KMS-11 (cell line): Measurements from ENCODE around the gene LIMS4.
"Not testable (repeated sequence)": the region's sequence is repeated elsewhere in the genome, so short reads cannot be mapped to it uniquely, and the experiment has no call there.

Experiments used
- H2AFZ ChIP-seq: fragments of 200-600 bp; sonication (generic); 2 replicates; pipeline ENCODE4 v1.6.1; 2016; ENCODE audit warnings: antibody characterized with exemption, mixed run types, low read depth
- H3K27ac ChIP-seq: fragments of 200-600 bp; sonication (generic); 2 replicates; pipeline ENCODE4 v1.6.1; 2016; ENCODE audit warnings: mild to moderate bottlenecking, mixed run types
- H3K27me3 ChIP-seq: fragments of 200-600 bp; sonication (generic); 2 replicates; pipeline ENCODE4 v1.6.1; 2017; ENCODE audit warnings: mild to moderate bottlenecking, low read depth, mixed run types, moderate library complexity; ENCODE audit not compliant: insufficient read depth
- H3K36me3 ChIP-seq: fragments of 200-600 bp; sonication (generic); 2 replicates; pipeline ENCODE4 v1.6.1; 2017; ENCODE audit warnings: mild to moderate bottlenecking, mixed run types; ENCODE audit not compliant: insufficient read depth
- H3K4me1 ChIP-seq: fragments of 200-600 bp; sonication (generic); 2 replicates; pipeline ENCODE4 v1.6.1; 2016; ENCODE audit warnings: mild to moderate bottlenecking, low read depth, mixed run types; ENCODE audit not compliant: poor library complexity, severe bottlenecking
- H3K4me2 ChIP-seq: fragments of 200-600 bp; sonication (generic); 2 replicates; pipeline ENCODE4 v1.7.0; 2016; ENCODE audit warnings: mild to moderate bottlenecking, mixed run types
- H3K4me3 ChIP-seq: fragments of 200-600 bp; sonication (generic); IDR thresholded peaks from 2 replicates; pipeline ENCODE4 v1.6.1; 2017; ENCODE audit warnings: low read depth, low read length, mixed read lengths; ENCODE audit not compliant: insufficient read depth
- H3K79me2 ChIP-seq: fragments of 200-600 bp; sonication (generic); 2 replicates; pipeline ENCODE4 v1.6.1; 2016; ENCODE audit warnings: low read depth, mixed run types; ENCODE audit not compliant: insufficient read depth
- H3K9ac ChIP-seq: fragments of 200-600 bp; sonication (generic); 2 replicates; pipeline ENCODE4 v1.6.1; 2016; ENCODE audit warnings: mild to moderate bottlenecking, mixed run types
- H4K20me1 ChIP-seq: fragments of 200-600 bp; sonication (generic); 2 replicates; pipeline ENCODE4 v1.6.1; 2016; ENCODE audit warnings: mild to moderate bottlenecking, mixed run types; ENCODE audit not compliant: insufficient read depth

The LIMS4 gene

GRCh38 chr2:110472171-110473058 lies at the start of gene LIMS4:
LIMS4 (minus strand) TSS chr2:110472816; CDS start chr2:110472778, 38 bp downstream.
- H3K27me3 ChIP-seq, H3K9ac ChIP-seq, H3K4me2 ChIP-seq, H3K36me3 ChIP-seq, H3K27ac ChIP-seq, H3K4me1 ChIP-seq, H3K79me2 ChIP-seq, H4K20me1 ChIP-seq, H3K4me3 ChIP-seq, H2AFZ ChIP-seq: not testable (repeated sequence)

DNA sequence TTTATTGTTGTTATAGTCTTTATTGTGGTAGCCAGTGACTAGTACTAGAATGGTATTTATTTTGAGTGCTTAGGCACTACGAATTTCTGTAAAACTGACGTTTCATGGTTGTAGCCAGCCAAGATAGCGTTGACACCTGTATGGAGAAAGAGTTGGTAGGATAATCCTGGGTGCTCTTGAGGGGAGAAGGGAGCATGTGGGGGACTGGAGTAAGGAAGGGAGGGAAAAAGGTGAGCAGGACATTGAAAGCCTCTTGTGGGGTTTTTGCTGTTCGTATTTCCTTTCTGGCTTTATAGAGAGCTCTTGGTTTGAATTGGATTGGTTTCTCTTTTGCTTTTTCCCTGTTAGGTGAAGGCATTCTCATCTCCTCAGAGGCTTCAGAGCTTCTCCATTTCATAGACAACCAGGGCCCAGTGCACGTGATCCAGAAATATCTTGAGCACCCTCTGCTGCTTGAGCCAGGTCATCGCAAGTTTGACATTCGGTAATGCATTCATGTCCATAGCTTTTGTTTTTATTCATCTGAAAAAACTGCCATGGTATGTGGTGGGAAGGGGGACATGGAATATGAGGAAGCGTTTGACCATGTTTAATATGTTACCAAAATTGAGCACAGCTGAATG lies 27.2 kb upstream of the LIMS4 start:
- H3K79me2 ChIP-seq, H3K36me3 ChIP-seq, H3K4me2 ChIP-seq, H3K4me3 ChIP-seq, H3K9ac ChIP-seq, H3K4me1 ChIP-seq, H3K27me3 ChIP-seq, H3K27ac ChIP-seq, H2AFZ ChIP-seq, H4K20me1 ChIP-seq: not testable (repeated sequence)

- not testable (repeated sequence) for H3K27me3 ChIP-seq, H3K4me2 ChIP-seq, H3K36me3 ChIP-seq, H3K9ac ChIP-seq, H2AFZ ChIP-seq, H3K4me3 ChIP-seq, H3K79me2 ChIP-seq, H4K20me1 ChIP-seq, H3K4me1 ChIP-seq, H3K27ac ChIP-seq
Observed at GRCh38 chr2:110496027-110496426, 23.4 kb upstream of the LIMS4 start.

DNA sequence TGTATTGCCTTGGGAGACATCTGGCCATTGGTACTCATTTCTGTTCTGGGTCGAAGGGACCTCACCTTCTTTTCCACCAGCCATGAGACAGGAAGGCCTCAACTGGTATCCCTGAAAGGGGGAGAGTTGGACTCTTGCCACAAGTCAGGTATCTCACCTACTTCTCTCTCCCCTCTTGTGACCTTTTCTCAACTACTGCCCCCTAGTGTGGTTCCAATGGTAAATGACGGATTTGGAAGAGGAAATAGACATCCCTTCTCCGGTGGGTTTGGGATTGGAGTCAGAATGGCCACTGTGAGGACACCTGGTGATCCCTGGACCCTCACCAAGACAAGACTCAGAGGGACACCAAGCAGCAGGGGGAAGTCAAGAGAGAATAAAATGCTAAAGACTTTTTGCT lies 21.9 kb upstream of the LIMS4 start:
- H3K79me2 ChIP-seq, H3K27me3 ChIP-seq, H4K20me1 ChIP-seq, H3K27ac ChIP-seq, H3K4me1 ChIP-seq, H2AFZ ChIP-seq, H3K4me2 ChIP-seq, H3K4me3 ChIP-seq, H3K36me3 ChIP-seq, H3K9ac ChIP-seq: not testable (repeated sequence)

DNA sequence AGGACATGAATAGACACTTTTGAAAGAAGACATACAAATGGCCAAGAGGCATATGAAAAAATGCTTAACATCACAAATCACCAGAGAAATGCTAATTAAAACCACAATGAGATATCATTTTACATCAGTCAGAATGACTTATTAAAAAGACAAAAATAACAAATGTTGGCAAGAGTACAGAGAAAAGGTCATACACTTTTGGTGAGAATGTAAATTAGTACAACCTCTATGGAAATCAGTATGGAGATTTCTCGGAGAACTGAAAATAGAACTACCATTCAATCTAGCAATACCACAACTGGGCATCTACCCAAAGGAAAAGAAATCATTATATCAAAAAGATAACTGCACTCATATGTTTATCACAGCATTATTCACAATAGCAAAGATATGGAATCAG lies 16.4 kb upstream of the LIMS4 start:
- H3K27ac ChIP-seq, H3K4me1 ChIP-seq, H3K9ac ChIP-seq, H3K4me2 ChIP-seq, H4K20me1 ChIP-seq, H3K79me2 ChIP-seq, H2AFZ ChIP-seq, H3K27me3 ChIP-seq, H3K36me3 ChIP-seq, H3K4me3 ChIP-seq: not testable (repeated sequence)

DNA sequence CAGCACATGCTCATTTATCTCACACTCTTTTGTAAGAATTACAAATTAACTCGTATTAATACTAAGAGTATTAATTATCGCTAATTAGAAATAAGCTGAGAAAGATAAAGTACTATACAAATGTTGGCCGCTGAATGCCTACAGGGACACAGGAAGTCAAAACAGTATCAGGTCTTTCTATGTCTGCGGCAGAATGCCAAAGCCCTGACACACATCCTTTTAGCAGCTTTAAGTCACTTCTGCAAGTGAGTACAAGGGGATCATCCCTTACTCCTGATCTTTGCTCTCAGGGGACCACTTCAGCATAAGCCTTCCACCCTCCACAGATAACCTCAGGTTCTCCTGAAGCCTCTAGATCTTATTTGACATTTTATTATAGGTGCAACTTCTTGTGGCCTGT lies 10.1 kb upstream of the LIMS4 start:
- H3K9ac ChIP-seq, H3K4me2 ChIP-seq, H3K4me1 ChIP-seq, H4K20me1 ChIP-seq, H3K27me3 ChIP-seq, H3K79me2 ChIP-seq, H3K4me3 ChIP-seq, H3K27ac ChIP-seq, H2AFZ ChIP-seq, H3K36me3 ChIP-seq: not testable (repeated sequence)

DNA sequence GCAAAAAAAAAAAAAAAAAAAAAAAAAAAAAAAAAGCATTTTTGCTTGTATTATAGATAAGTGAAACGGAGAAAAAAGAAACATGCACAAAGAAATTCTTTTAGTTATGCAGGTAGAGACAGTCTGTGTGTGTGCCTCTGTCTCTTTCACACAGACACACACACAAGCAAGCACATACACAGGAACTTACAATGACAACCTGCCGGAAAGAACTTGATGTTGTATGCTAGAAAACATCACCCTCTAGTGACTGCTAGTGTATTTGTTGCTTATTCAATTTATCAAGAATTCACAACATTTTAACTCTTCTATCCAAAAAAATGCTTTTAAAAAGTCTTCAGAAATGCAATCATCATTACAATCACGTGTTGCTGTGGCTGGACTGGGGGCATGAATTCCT lies 8.6 kb upstream of the LIMS4 start:
- H2AFZ ChIP-seq, H3K27me3 ChIP-seq, H3K79me2 ChIP-seq, H4K20me1 ChIP-seq, H3K27ac ChIP-seq, H3K9ac ChIP-seq, H3K4me1 ChIP-seq, H3K36me3 ChIP-seq, H3K4me2 ChIP-seq, H3K4me3 ChIP-seq: not testable (repeated sequence)

DNA sequence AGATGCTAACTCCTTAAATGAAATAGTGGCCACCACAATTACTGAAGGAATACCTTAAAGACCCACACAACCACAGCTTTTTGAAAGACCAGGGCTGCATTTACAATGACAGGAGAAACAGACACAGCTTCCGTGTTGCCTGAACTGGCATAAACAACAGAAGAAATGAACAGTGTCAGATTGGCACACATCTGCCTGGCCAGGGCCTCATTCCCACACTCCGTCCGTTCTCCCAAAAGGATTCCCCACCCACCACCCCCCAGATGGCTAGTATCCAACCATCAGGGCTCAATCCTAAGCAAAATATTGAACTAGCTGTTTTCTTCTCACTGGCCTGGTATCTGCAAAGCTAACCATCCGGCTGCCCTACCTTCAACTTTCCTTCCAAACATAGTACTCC lies 7.5 kb upstream of the LIMS4 start:
- not testable (repeated sequence) for H3K4me3 ChIP-seq, H3K4me1 ChIP-seq, H3K4me2 ChIP-seq, H3K27me3 ChIP-seq, H4K20me1 ChIP-seq, H2AFZ ChIP-seq, H3K79me2 ChIP-seq, H3K36me3 ChIP-seq, H3K27ac ChIP-seq, H3K9ac ChIP-seq

GRCh38 chr2:110477370-110477769 lies 4.8 kb upstream of the LIMS4 start:
- not testable (repeated sequence) for H3K36me3 ChIP-seq, H3K27ac ChIP-seq, H3K27me3 ChIP-seq, H4K20me1 ChIP-seq, H3K79me2 ChIP-seq, H3K4me3 ChIP-seq, H3K4me1 ChIP-seq, H3K9ac ChIP-seq, H3K4me2 ChIP-seq, H2AFZ ChIP-seq

DNA sequence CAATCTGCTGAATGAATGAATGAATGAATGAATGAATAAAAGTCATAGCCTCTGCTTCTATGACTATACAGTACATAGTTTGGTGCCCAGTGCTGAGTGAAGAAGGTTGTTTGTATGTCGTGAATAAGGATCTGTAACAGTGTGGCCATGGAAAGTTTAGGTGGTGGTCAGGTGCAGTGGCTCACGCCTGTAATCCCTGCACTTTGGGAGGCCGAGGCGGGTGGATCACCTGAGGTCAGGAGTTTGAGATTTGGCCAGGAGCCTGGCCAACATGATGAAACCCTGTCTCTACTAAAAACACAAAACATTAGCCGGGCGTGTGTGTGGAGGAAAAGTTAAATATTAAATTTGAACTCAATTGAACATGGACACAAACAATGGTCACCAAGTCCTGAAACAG lies 4.3 kb upstream of the LIMS4 start:
- H3K4me3 ChIP-seq, H4K20me1 ChIP-seq, H3K27ac ChIP-seq, H3K79me2 ChIP-seq, H3K4me1 ChIP-seq, H2AFZ ChIP-seq, H3K4me2 ChIP-seq, H3K9ac ChIP-seq, H3K36me3 ChIP-seq, H3K27me3 ChIP-seq: not testable (repeated sequence)
